Measurements from ENCODE around the gene APH1A. TPM values are rescaled to one million over a fixed set of nuclear protein-coding genes. Genes with fewer than 3 reads are reported as not detected.

The APH1A gene
- total and polyA plus RNA-seq, 3 donors from 2014 or later, result 64.0 to 102 (median 86.2) TPM

- 45 to 67% methylated on average over 9 to 13 of the region's 13 CpGs for WGBS, 2 donors
- DNase-seq, result peak; percentile 42
- no peaks in the 10 kb centered on the region for H3K27me3 ChIP-seq
- no peaks in the 10 kb centered on the region for H3K36me3 ChIP-seq (ENCODE audit: low read depth, missing control alignments)
- peak within 1 kb of the TSS in 1 of 2 donors; percentile 22 for H3K27ac ChIP-seq
- peaks cover 43% of the 10 kb centered on the region for H3K4me1 ChIP-seq
- no peak within 1 kb of the TSS for H3K4me3 ChIP-seq
- intact Hi-C loops (cut with DNase I; ENCODE audit: low total_unique reads), result no loop called here
- no peak for TF ChIP-seq POLR2A (IDR thresholded peaks at IDR 0.05)
- TF ChIP-seq CTCF (IDR thresholded peaks at IDR 0.05), result no peak
- no peaks in the 10 kb centered on the region for H3K9me3 ChIP-seq
These were observed 10.9 kb downstream of the APH1A start, which contains the start of gene CA14 for GRCh38 chr1:150257624-150258585. CA14 (plus strand) TSS chr1:150257774; CDS start chr1:150258129, 355 bp downstream.

GRCh38 chr1:150256554-150257341, 12.1 kb downstream of the APH1A start:
- H3K36me3 ChIP-seq (ENCODE audit: low read depth, missing control alignments), result no peaks in the 10 kb centered on the region
- peaks cover 43% of the 10 kb centered on the region for H3K4me1 ChIP-seq
- H3K4me3 ChIP-seq, result no peak overlapping the region
- 40 to 46% methylated on average over 14 of the region's 14 CpGs for WGBS, 2 donors
- H3K27ac ChIP-seq, result peak overlapping the region in 1 of 2 donors; percentile 46
- TF ChIP-seq POLR2A (IDR thresholded peaks at IDR 0.05), result no peak
- TF ChIP-seq CTCF (IDR thresholded peaks at IDR 0.05), result no peak
- intact Hi-C loops (cut with DNase I; ENCODE audit: low total_unique reads), result no loop called here
- H3K9me3 ChIP-seq, result no peaks in the 10 kb centered on the region
- no peak for DNase-seq
- no peaks in the 10 kb centered on the region for H3K27me3 ChIP-seq

- H3K4me3 ChIP-seq, result no peak overlapping the region
- 10 to 18% methylated on average over 1 of the region's 1 CpG for WGBS, 2 donors
- no peaks in the 10 kb centered on the region for H3K36me3 ChIP-seq (ENCODE audit: low read depth, missing control alignments)
- TF ChIP-seq POLR2A (IDR thresholded peaks at IDR 0.05), result no peak
- no peak for TF ChIP-seq CTCF (IDR thresholded peaks at IDR 0.05)
- H3K4me1 ChIP-seq, result peaks cover 43% of the 10 kb centered on the region
- no peak for DNase-seq
- H3K27ac ChIP-seq, result peak overlapping the region in 1 of 2 donors; percentile 46
- intact Hi-C loops (cut with DNase I; ENCODE audit: low total_unique reads), result no loop called here
- H3K27me3 ChIP-seq, result no peaks in the 10 kb centered on the region
- no peaks in the 10 kb centered on the region for H3K9me3 ChIP-seq
These were observed 12.6 kb downstream of the APH1A start for GRCh38 chr1:150256198-150256553.

GRCh38 chr1:150249936-150250335, 18.9 kb downstream of the APH1A start:
- intact Hi-C loops (cut with DNase I; ENCODE audit: low total_unique reads), result no loop called here
- H3K9me3 ChIP-seq, result no peaks in the 10 kb centered on the region
- TF ChIP-seq POLR2A (IDR thresholded peaks at IDR 0.05), result no peak
- TF ChIP-seq CTCF (IDR thresholded peaks at IDR 0.05), result no peak
- H3K4me3 ChIP-seq, result no peak overlapping the region
- H3K27ac ChIP-seq, result no peak overlapping the region
- no peak for DNase-seq
- no peaks in the 10 kb centered on the region for H3K4me1 ChIP-seq
- no peaks in the 10 kb centered on the region for H3K36me3 ChIP-seq (ENCODE audit: low read depth, missing control alignments)
- no peaks in the 10 kb centered on the region for H3K27me3 ChIP-seq
- 81 to 93% methylated on average over 2 of the region's 2 CpGs for WGBS, 2 donors
